ENCODE data around the gene TAS2R4.

DNA sequence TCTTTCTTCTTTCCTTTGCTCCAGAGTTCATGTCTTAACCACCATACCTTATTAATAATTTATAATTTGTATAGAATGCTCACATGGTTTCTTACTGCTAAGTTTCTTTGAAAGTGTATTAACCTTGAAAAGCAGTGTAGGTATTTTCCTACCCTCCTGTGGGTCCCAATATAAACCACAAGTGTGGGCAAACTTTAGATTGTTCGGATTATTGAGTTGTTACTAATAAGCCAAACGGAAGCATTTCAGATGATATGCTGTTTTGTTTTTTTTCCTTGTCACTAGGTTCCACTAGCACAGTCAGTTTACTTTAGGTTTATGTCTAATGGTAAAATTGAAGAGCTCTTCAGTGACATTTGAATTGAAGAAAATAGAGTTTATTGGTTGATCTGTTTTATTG lies 28.1 kb upstream of the TAS2R4 start:
- TF ChIP-seq, protein P1, sequence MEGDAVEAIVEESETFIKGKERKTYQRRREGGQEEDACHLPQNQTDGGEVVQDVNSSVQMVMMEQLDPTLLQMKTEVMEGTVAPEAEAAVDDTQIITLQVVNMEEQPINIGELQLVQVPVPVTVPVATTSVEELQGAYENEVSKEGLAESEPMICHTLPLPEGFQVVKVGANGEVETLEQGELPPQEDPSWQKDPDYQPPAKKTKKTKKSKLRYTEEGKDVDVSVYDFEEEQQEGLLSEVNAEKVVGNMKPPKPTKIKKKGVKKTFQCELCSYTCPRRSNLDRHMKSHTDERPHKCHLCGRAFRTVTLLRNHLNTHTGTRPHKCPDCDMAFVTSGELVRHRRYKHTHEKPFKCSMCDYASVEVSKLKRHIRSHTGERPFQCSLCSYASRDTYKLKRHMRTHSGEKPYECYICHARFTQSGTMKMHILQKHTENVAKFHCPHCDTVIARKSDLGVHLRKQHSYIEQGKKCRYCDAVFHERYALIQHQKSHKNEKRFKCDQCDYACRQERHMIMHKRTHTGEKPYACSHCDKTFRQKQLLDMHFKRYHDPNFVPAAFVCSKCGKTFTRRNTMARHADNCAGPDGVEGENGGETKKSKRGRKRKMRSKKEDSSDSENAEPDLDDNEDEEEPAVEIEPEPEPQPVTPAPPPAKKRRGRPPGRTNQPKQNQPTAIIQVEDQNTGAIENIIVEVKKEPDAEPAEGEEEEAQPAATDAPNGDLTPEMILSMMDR (IDR thresholded peaks at IDR 0.05) = no peak
- TF ChIP-seq POLR2A (IDR thresholded peaks at IDR 0.05) = no peak

All from prostate gland (tissue), 2 donors.